ENCODE results near the gene EXOSC5. TPM values are rescaled to one million over a fixed set of nuclear protein-coding genes. Genes with fewer than 3 reads are reported as not detected.
"Not testable (repeated sequence)": the region's sequence is repeated elsewhere in the genome, so short reads cannot be mapped to it uniquely, and the experiment has no call there.

EXOSC5 gene
- total and polyA plus RNA-seq, 9 of the 15 experiments (the other 6 are each of a cell fraction or from before 2014, with no cell fraction given) = 10.9 to 75.5 (median 37.8) TPM

GRCh38 chr19:41435376-41435775 lies 38.2 kb upstream of the EXOSC5 start:
- H3K9ac ChIP-seq (ENCODE audit: insufficient read depth in 1 of 2, low read depth in 2 of 2, low read length in 2 of 2); H4K20me1 ChIP-seq (replicated peaks; ENCODE audit: control insufficient read depth, insufficient read depth, low read length); H3K9me3 ChIP-seq (replicated peaks; ENCODE audit: control insufficient read depth, insufficient read depth, low read depth, low read length); H2AFZ ChIP-seq (ENCODE audit: low read depth, low read length); ATAC-seq; H3K9me1 ChIP-seq (ENCODE audit: control insufficient read depth, insufficient read depth, low read length); H3K27ac ChIP-seq (ENCODE audit: extremely low read depth, low read depth, low read length); BruUV-seq (replicated peaks); H3K79me2 ChIP-seq (ENCODE audit: control insufficient read depth, insufficient read depth, low read length); DNase-seq (ENCODE audit: extremely low read depth in 1 of 4, low spot score in 3 of 4); in situ Hi-C loops (cut with MboI); H3K4me2 ChIP-seq (ENCODE audit: insufficient read depth, low read length); H3K4me3 ChIP-seq; FAIRE-seq; H3K27me3 ChIP-seq (ENCODE audit: control insufficient read depth in 2 of 2, insufficient read depth in 2 of 2, low read length in 2 of 2): not testable (repeated sequence)
- TF ChIP-seq POLR2G (IDR thresholded peaks at IDR 0.05; ENCODE audit: low read depth, low read length) = 0 out of 2 replicates have a peak, but pooled peaks have one; percentile 12
- peaks cover 40% of the 10 kb centered on the region for H3K36me3 ChIP-seq (ENCODE audit: control insufficient read depth, insufficient read depth, low read length)
- CTCF ChIA-PET (ENCODE audit: low intra/inter-chr PET ratio) = interaction anchor here (1.0 kb wide), 1 partner anchor 160 kb away, joined by 3 read pairs; no protein-coding TSS in a partner anchor
- WGBS (ENCODE audit: insufficient coverage, low coverage, missing lambda C conversion rate) = 93% methylated on average over 11 of the region's 11 CpGs
- POLR2A ChIA-PET = interaction anchor here (0.6 to 1.5 kb wide), 4 partner anchors 9 to 103 kb away, joined by 3 to 5 read pairs (median 3); partner anchors contain the start of gene B3GNT8
- H3K4me1 ChIP-seq (replicated peaks in 1 of 2; ENCODE audit: control insufficient read depth in 2 of 2, insufficient read depth in 2 of 2, low read length in 2 of 2) = peaks cover 4 to 29% of the 10 kb centered on the region in 2 experiments; a peak in 4 of 5 replicates
- intact Hi-C loops (cut with micrococcal nuclease) = loop anchor here (5.0 to 10.0 kb wide), 2 partner anchors 71 to 113 kb away; partner anchors contain the start of gene B9D2

GRCh38 chr19:41434450-41434849 lies 37.3 kb upstream of the EXOSC5 start:
- no peak overlapping the region for H3K27ac ChIP-seq (ENCODE audit: extremely low read depth, low read depth, low read length)
- H3K4me3 ChIP-seq = no peak overlapping the region
- H3K4me1 ChIP-seq (replicated peaks in 1 of 2; ENCODE audit: control insufficient read depth in 2 of 2, insufficient read depth in 2 of 2, low read length in 2 of 2) = peaks cover 3 to 23% of the 10 kb centered on the region in 2 experiments; a peak in 3 of 5 replicates
- no peak overlapping the region for H3K4me2 ChIP-seq (ENCODE audit: insufficient read depth, low read length)
- POLR2A ChIA-PET = interaction anchor here (1.0 kb wide), 1 partner anchor 8 kb away, joined by 3 read pairs; the partner anchor contains the start of gene B3GNT8
- no peak overlapping the region for H3K9ac ChIP-seq (ENCODE audit: insufficient read depth in 1 of 2, low read depth in 2 of 2, low read length in 2 of 2)
- BruUV-seq (replicated peaks) = no TSS peak
- peaks cover 10% of the 10 kb centered on the region for H3K79me2 ChIP-seq (ENCODE audit: control insufficient read depth, insufficient read depth, low read length)
- TF ChIP-seq, protein P1, sequence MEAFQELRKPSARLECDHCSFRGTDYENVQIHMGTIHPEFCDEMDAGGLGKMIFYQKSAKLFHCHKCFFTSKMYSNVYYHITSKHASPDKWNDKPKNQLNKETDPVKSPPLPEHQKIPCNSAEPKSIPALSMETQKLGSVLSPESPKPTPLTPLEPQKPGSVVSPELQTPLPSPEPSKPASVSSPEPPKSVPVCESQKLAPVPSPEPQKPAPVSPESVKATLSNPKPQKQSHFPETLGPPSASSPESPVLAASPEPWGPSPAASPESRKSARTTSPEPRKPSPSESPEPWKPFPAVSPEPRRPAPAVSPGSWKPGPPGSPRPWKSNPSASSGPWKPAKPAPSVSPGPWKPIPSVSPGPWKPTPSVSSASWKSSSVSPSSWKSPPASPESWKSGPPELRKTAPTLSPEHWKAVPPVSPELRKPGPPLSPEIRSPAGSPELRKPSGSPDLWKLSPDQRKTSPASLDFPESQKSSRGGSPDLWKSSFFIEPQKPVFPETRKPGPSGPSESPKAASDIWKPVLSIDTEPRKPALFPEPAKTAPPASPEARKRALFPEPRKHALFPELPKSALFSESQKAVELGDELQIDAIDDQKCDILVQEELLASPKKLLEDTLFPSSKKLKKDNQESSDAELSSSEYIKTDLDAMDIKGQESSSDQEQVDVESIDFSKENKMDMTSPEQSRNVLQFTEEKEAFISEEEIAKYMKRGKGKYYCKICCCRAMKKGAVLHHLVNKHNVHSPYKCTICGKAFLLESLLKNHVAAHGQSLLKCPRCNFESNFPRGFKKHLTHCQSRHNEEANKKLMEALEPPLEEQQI (IDR thresholded peaks at IDR 0.05) = no peak
- TF ChIP-seq, protein P2, sequence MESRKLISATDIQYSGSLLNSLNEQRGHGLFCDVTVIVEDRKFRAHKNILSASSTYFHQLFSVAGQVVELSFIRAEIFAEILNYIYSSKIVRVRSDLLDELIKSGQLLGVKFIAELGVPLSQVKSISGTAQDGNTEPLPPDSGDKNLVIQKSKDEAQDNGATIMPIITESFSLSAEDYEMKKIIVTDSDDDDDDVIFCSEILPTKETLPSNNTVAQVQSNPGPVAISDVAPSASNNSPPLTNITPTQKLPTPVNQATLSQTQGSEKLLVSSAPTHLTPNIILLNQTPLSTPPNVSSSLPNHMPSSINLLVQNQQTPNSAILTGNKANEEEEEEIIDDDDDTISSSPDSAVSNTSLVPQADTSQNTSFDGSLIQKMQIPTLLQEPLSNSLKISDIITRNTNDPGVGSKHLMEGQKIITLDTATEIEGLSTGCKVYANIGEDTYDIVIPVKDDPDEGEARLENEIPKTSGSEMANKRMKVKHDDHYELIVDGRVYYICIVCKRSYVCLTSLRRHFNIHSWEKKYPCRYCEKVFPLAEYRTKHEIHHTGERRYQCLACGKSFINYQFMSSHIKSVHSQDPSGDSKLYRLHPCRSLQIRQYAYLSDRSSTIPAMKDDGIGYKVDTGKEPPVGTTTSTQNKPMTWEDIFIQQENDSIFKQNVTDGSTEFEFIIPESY (CRISPR knock-in tag; IDR thresholded peaks at IDR 0.05) = peak; percentile 57; the same call in 1 of the 2 replicates
- TF ChIP-seq SMARCA4 (IDR thresholded peaks at IDR 0.05) = no peak
- TF ChIP-seq, protein P3, sequence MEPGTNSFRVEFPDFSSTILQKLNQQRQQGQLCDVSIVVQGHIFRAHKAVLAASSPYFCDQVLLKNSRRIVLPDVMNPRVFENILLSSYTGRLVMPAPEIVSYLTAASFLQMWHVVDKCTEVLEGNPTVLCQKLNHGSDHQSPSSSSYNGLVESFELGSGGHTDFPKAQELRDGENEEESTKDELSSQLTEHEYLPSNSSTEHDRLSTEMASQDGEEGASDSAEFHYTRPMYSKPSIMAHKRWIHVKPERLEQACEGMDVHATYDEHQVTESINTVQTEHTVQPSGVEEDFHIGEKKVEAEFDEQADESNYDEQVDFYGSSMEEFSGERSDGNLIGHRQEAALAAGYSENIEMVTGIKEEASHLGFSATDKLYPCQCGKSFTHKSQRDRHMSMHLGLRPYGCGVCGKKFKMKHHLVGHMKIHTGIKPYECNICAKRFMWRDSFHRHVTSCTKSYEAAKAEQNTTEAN (CRISPR knock-in tag; IDR thresholded peaks at IDR 0.05) = no peak
- H3K9me3 ChIP-seq (replicated peaks; ENCODE audit: control insufficient read depth, insufficient read depth, low read depth, low read length) = no peaks in the 10 kb centered on the region
- CTCF ChIA-PET (ENCODE audit: low intra/inter-chr PET ratio) = no interaction called here
- H2AFZ ChIP-seq (ENCODE audit: low read depth, low read length) = no peak overlapping the region
- FAIRE-seq = no peak
- 75% methylated on average over 4 of the region's 5 CpGs for WGBS (ENCODE audit: insufficient coverage, low coverage, missing lambda C conversion rate)
- intact Hi-C loops (cut with micrococcal nuclease) (loop anchor here (5.0 to 10.0 kb wide), 2 partner anchors 37 to 70 kb away; partner anchors contain the start of genes B9D2, BCKDHA and EXOSC5), in situ Hi-C loops (cut with MboI) (no loop called here)
- no peaks in the 10 kb centered on the region; the same call in 1 of the 2 replicates for H4K20me1 ChIP-seq (replicated peaks; ENCODE audit: control insufficient read depth, insufficient read depth, low read length)
- H3K9me1 ChIP-seq (ENCODE audit: control insufficient read depth, insufficient read depth, low read length) = no peaks in the 10 kb centered on the region
- DNase-seq (ENCODE audit: extremely low read depth in 1 of 4, low spot score in 3 of 4) = no peak
- no peaks in the 10 kb centered on the region for H3K27me3 ChIP-seq (ENCODE audit: control insufficient read depth in 2 of 2, insufficient read depth in 2 of 2, low read length in 2 of 2)
- peaks cover 44% of the 10 kb centered on the region for H3K36me3 ChIP-seq (ENCODE audit: control insufficient read depth, insufficient read depth, low read length)
- no peak for ATAC-seq
